Stimulated activated CD4-positive, alpha-beta T cell treated with anti-CD3 and anti-CD28 coated beads, TNF-alpha, amount 100 ng/mL, for 48 hours (primary cell): ENCODE data around the gene ZNF236.
"Not testable (repeated sequence)": the region's sequence is repeated elsewhere in the genome, so short reads cannot be mapped to it uniquely, and the experiment has no call there.

ENCODE experiments used
- DNase-seq, 3 donors: peaks; one replicate each; pipeline ENCODE4 v3.0.0-alpha.2; 2020; ENCODE audit warnings: low read depth in 3 of 3

The ZNF236 gene

GRCh38 chr18:76948345-76948744 is 126.0 kb downstream of the ZNF236 start:
- no peak for DNase-seq

DNA sequence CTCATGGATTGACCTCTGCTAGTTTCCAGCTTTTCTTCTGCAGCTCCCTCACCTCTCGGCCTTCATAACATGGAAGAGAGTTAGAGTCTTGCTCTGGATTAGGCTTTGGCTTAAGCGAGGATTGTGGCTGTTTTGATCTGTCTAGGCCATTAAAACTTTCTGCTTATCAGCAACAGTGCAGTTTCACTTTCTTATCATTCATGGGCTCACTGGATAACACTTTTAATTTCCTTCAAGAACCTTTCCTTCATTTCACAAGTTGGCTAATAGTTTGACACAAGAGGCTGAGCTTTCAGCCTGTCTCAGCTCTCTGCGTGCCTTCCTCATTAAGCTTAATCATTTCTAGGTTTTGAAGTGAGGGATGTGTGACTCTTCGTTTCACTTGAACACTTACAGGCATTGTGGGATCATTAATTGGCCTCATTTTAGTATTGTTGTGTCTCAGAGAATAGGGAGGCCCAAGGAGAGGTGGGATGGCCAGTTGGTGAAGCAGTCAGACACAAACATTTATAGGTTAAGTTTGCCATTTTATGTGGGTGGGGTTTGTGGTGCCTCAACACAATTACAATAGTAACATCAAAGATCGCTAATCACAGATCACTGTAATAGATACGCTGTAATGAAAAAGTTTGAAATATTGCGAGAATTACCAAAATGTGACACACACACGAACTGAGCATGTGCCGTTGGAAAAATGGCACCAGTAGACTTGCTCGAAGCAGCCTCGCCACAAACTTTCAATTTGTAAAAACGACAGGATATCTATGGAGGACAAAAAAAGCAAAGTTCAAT is 129.3 kb downstream of the ZNF236 start:
- DNase-seq: no peak

DNA sequence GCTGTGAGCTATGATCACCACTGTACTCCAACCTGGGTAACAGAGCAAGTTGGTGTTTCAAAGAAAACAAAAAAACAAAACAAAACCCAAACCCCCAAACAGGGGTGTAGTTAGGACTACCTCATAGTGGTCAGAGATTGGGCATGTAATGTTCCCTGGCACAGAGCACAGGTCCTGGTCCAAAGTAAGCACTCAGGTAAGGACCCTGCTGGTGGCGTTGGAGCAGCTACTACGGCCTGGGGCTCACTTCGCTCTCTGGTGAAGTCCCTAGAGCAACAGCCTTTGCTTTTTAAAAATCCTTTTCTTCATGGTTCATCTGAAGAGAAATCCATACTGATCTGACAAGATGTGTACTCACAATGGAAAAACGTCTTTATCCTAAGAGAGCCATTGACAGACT is 130.4 kb downstream of the ZNF236 start:
- DNase-seq: no peak

GRCh38 chr18:76953156-76953555 is 130.8 kb downstream of the ZNF236 start:
- DNase-seq: no peak

DNA sequence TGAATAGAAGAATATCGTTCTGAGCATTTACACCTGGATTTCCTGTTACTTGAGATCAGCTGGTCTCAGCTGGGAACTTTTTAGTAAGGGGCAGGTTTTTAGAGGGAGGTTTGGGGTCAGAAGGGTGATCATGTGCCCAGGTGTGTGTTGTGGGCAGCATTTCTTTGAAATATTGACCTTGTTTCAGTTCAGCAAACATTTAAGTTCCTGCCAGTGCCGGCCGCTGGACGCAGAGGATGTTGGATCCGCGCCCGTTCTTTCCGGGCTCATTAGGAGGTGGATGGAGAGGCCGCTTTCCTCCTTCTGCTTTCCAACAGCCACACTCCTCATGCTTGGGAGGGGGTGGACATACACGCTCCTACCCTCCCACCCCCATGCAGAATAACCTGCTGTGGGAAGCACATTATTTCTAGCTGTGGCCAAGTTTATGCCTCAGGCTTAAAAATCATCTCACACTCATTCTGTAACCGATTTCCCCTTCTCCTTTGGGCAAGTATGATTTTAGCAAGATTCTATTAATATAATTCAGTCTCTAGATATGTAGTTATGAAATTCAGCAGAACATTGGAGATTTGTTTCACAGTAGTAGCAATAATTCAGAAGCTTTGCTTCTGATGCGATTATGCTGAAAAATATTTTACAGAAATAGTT is 131.4 kb downstream of the ZNF236 start:
- DNase-seq: no peak

- DNase-seq: no peak
Observed at GRCh38 chr18:76955524-76956170, 133.3 kb downstream of the ZNF236 start.

GRCh38 chr18:76956648-76957047 is 134.3 kb downstream of the ZNF236 start:
- no peak for DNase-seq

GRCh38 chr18:76957384-76958355 is 135.3 kb downstream of the ZNF236 start:
- no peak for DNase-seq

DNA sequence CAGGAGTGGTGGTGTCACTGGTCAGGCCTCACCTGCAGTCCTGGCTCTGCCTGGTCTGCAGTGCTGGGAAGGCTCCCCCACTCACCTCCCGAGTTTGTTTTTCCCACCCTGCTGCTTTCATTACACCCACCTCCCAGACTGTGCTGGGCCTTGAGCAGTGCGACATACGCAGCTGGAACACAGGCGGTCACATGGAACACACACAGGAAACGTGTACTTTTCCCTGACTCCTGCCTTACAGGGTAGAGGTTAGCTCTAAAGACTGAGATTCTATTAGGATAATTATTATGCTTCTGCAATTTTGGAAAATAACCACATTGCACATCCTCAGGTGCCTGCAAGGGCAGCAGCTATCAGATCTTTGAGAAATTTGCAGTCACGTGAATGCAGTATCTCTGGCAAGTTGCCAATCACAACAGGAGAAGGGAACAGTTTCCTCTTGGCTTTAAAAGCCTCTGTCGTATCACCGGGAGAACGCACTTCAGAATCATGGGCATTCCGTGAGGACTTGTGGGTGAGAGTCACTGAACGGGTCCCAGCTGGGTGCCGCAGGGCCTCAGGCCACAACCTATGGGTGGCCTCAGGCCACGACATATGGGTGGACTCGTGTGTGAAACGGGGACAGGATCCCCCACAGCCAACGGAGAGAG is 136.5 kb downstream of the ZNF236 start:
- DNase-seq: no peak

- no peak for DNase-seq
Observed at GRCh38 chr18:76959605-76960004, 137.2 kb downstream of the ZNF236 start.

- no peak for DNase-seq
Observed at GRCh38 chr18:76960528-76961035, 138.2 kb downstream of the ZNF236 start.

DNA sequence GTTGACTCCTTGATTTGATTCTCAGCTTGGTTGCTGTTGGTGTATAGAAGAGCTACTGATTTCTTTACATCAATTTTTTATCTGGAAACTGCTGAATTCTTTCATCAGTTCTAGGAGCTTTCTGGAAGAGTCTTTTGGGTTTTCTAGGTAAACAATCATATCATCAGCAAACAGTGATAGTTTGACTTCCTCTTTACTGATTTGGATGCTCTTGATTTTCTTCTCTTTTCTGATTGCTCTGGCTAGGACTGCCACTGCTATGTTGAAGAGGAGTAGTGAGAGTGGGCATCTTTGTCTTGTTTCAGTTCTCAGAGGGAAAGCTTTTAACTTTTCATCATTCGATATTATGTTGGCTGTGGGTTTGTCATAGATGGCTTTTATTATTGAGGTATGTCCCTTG is 140.5 kb downstream of the ZNF236 start:
- DNase-seq: no peak

DNA sequence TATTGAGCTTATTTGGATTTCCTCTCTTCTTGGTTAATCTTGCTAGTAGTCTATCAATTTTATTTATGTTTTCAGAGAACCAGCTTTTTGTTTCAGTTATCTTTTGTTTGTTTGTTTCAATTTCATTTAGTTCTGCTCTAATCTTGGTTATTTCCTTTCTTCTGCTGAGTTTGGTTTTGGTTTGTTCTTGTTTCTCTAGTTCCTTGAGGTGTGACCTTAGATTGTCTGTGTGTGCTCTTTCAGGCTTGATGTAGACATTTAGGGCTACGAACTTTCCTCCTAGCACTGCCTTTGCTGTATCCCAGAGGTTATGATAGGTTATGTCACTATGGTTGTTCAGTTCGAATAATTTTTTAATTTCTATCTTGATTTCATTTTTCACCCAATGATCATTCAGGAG is 141.6 kb downstream of the ZNF236 start:
- no peak for DNase-seq

- DNase-seq: not testable (repeated sequence)
Observed at GRCh38 chr18:76965555-76966151, 143.3 kb downstream of the ZNF236 start.

DNA sequence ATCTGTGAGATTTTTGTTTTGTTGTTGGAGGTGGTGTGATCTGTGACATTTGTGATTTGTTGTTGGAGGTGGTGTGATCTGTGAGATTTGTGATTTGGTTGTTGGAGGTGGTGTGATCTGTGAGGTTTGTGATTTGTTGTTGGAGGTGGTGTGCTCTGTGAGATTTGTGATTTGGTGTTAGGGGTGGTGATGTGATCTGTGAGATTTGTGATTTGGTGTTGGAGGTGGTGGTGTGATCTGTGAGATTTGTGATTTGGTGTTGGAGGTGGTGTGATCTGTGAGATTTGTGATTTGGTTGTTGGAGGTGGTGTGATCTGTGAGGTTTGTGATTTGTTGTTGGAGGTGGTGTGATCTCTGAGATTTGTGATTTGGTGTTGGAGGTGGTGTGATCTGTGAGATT is 144.9 kb downstream of the ZNF236 start:
- not testable (repeated sequence) for DNase-seq

DNA sequence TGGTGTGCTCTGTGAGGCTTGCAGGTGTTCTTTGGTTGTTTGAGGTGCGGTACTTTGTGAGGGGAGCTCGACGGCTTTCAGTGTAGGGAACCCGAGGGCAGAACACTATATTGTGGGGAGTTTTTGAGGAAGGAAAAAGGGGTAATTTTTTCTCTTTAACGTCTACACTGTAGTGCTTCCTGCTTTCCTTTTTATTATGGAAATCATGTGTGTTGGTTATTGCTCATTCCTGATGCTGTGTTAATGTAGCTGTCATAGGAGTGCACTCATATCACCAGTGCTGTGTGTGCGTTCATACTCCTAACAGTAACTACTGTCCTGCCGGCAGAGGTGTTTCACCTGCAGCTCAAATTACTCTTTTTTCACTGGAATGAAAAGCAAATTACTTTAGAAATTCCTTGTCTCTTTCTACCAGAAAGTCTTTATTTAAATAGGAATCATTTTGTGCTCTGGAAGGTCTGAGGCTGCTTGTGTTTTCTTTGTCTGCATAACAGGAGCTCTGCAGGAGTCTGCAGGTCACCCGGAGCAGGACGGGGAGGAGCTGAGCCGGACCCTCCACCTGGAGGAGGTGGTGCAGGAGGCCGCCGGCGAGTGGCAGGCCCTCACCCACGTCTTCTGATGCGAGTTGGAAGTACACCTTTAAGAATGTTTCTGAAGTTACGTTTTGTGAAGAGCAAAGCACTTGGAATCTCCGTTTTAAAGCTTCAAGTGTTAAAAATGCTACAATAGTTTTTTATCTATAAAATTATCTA is 145.5 kb downstream of the ZNF236 start:
- no peak for DNase-seq

- DNase-seq: no peak
Observed at GRCh38 chr18:76970770-76971559, 148.6 kb downstream of the ZNF236 start.

DNA sequence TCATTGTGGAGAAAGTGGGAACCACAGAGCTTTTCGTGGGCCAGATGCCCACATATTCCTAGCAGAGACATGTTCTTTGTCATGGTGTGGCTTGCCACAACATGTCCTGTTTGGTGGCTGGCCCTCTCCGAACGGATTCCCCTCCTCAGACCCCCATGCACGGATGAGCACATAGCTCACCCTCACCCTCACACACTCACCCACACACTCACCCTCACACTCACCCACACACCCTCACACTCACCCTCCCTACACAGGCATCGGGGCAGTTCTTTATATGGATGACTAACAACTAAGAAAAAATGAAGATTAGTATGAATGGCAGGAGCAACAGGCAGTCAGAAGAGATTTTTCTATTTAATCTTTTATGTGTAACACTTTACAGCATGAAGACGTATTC is 149.9 kb downstream of the ZNF236 start:
- no peak for DNase-seq
